ENCODE measurements around the gene EXOC6B. TPM values are rescaled to one million over a fixed set of nuclear protein-coding genes. Genes with fewer than 3 reads are reported as not detected.

The EXOC6B gene
- total RNA-seq, 4 donors from 2014 or later: 15.7 to 58.4 (median 37.9) TPM

DNA sequence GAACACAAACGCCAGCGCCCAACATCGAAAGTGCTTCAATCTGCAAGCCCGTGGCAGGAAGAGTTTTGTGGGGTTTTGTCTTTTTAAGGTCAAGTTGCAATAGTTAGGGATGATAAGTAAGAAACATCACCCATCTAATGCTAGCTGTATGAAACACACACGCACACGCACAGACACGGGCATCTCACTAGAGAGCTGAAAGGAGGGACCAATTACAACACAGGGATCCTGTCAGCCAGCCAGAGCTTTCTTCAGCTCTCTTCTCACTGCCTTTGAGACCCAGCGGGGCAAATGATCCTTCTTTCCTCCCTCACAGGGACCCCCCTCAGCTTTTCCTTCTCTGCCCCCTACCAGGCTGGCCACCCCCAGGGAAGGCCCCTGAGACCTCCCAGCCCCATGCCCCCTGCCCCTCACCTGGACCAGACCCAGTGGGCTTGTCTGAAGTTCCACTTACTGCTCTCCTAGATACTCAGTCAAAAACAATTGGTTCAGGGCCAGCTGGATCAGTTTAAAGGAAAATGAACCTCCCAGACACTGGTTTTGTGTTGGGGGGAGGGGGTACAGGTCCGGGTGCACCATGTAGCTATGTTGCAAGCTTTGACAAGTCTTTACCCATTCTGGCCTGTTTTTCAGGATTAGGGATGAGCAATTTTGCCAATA is 696.0 kb downstream of the EXOC6B start:
- in situ Hi-C loops (cut with MboI; ENCODE audit: low pct_ligation_motif_present in 1 of 4, low pct_unique_long_range_greater_than_20kb in 1 of 4, low sequenced_read_pairs in 3 of 4): loop anchor here in 3 of 4 donors (25.0 kb wide), 3 partner anchors 318 to 607 kb away; no protein-coding TSS in a partner anchor
- H3K27ac ChIP-seq: no peak overlapping the region
- intact Hi-C loops (cut with DNase I; ENCODE audit: low total_unique reads): no loop called here
- H3K36me3 ChIP-seq: no peaks in the 10 kb centered on the region
- 60 to 80% methylated on average over 8 to 9 of the region's 9 CpGs for WGBS, 2 donors (ENCODE audit: low coverage in 1 of 2)
- no peak overlapping the region for H3K4me3 ChIP-seq
- no peaks in the 10 kb centered on the region for H3K4me1 ChIP-seq
- no peaks in the 10 kb centered on the region for H3K27me3 ChIP-seq
- no peaks in the 10 kb centered on the region for H3K9me3 ChIP-seq
- DNase-seq: no peak
- TF ChIP-seq POLR2A (IDR thresholded peaks at IDR 0.05) (no peak), EP300 (IDR thresholded peaks at IDR 0.05; ENCODE audit: low read depth) (no peak), CTCF (IDR thresholded peaks at IDR 0.05) (no peak), POLR2AphosphoS5 (IDR thresholded peaks at IDR 0.05) (no peak)

DNA sequence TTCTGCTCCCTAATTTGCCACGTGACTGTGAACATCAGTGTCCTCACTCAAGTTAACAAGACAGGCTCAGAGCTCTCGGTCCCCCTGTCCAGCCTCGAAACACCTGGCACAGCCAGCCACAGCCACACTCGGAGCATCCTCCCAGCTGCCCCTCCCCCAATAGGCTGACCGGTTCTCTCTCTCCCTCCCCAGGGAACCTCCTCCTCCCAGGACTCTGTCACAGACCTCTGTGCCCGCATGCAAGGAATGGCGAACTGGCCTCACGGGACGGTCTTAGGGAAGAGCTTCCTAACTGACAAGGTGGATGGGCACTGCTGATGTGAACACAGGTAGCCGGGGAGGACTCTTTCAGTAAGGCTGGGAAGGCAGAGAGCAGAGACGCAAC is 697.0 kb downstream of the EXOC6B start:
- TF ChIP-seq POLR2A (IDR thresholded peaks at IDR 0.05): no peak
- TF ChIP-seq EP300 (IDR thresholded peaks at IDR 0.05; ENCODE audit: low read depth): no peak
- TF ChIP-seq POLR2AphosphoS5 (IDR thresholded peaks at IDR 0.05): no peak
- no peak for TF ChIP-seq CTCF (IDR thresholded peaks at IDR 0.05)
- DNase-seq: no peak
- no peaks in the 10 kb centered on the region for H3K4me1 ChIP-seq
- intact Hi-C loops (cut with DNase I; ENCODE audit: low total_unique reads) (no loop called here), in situ Hi-C loops (cut with MboI; ENCODE audit: low pct_ligation_motif_present in 1 of 4, low pct_unique_long_range_greater_than_20kb in 1 of 4, low sequenced_read_pairs in 3 of 4) (loop anchor here in 3 of 4 donors (25.0 kb wide), 3 partner anchors 317 to 608 kb away; no protein-coding TSS in a partner anchor)
- H3K27me3 ChIP-seq: no peaks in the 10 kb centered on the region
- H3K4me3 ChIP-seq: no peak overlapping the region
- H3K36me3 ChIP-seq: no peaks in the 10 kb centered on the region
- no peak overlapping the region for H3K27ac ChIP-seq
- WGBS, 2 donors (ENCODE audit: low coverage in 1 of 2): 78% methylated on average over 11 of the region's 11 CpGs; no CpG with 5 or more reads in 1 of the 2 donors
- H3K9me3 ChIP-seq: no peaks in the 10 kb centered on the region

- WGBS, 2 donors (ENCODE audit: low coverage in 1 of 2): 60 to 81% methylated on average over 2 to 22 of the region's 24 CpGs
- Histone ChIP-seq H3K36me3 (no peaks in the 10 kb centered on the region), H3K9me3 (no peaks in the 10 kb centered on the region), H3K4me3 (no peak overlapping the region), H3K4me1 (no peaks in the 10 kb centered on the region), H3K27me3 (peaks cover 5% of the 10 kb centered on the region), H3K27ac (no peak overlapping the region)
- intact Hi-C loops (cut with DNase I; ENCODE audit: low total_unique reads) (no loop called here), in situ Hi-C loops (cut with MboI; ENCODE audit: low pct_ligation_motif_present in 1 of 4, low pct_unique_long_range_greater_than_20kb in 1 of 4, low sequenced_read_pairs in 3 of 4) (loop anchor here in 3 of 4 donors (25.0 kb wide), 3 partner anchors 316 to 609 kb away; no protein-coding TSS in a partner anchor)
- no peak for DNase-seq
- TF ChIP-seq EP300 (IDR thresholded peaks at IDR 0.05; ENCODE audit: low read depth) (no peak), CTCF (IDR thresholded peaks at IDR 0.05) (no peak), POLR2A (IDR thresholded peaks at IDR 0.05) (no peak), POLR2AphosphoS5 (IDR thresholded peaks at IDR 0.05) (no peak)
These were observed 697.6 kb downstream of the EXOC6B start for GRCh38 chr2:72128059-72128842.

- no peak overlapping the region for H3K4me3 ChIP-seq
- H3K27ac ChIP-seq: no peak overlapping the region
- TF ChIP-seq POLR2AphosphoS5 (IDR thresholded peaks at IDR 0.05): no peak
- no peak for TF ChIP-seq EP300 (IDR thresholded peaks at IDR 0.05; ENCODE audit: low read depth)
- no peak for TF ChIP-seq POLR2A (IDR thresholded peaks at IDR 0.05)
- no peak for TF ChIP-seq CTCF (IDR thresholded peaks at IDR 0.05)
- no peaks in the 10 kb centered on the region for H3K9me3 ChIP-seq
- H3K36me3 ChIP-seq: no peaks in the 10 kb centered on the region
- 86 to 90% methylated on average over 2 to 21 of the region's 21 CpGs for WGBS, 2 donors (ENCODE audit: low coverage in 1 of 2)
- in situ Hi-C loops (cut with MboI; ENCODE audit: low pct_ligation_motif_present in 1 of 4, low pct_unique_long_range_greater_than_20kb in 1 of 4, low sequenced_read_pairs in 3 of 4): loop anchor here in 3 of 4 donors (25.0 kb wide), 3 partner anchors 315 to 610 kb away; no protein-coding TSS in a partner anchor
- DNase-seq: no peak
- peaks cover 11% of the 10 kb centered on the region for H3K27me3 ChIP-seq
- intact Hi-C loops (cut with DNase I; ENCODE audit: low total_unique reads): no loop called here
- H3K4me1 ChIP-seq: no peaks in the 10 kb centered on the region
These were observed 698.3 kb downstream of the EXOC6B start for GRCh38 chr2:72127401-72128058.
